NCI-H1694 treated with DMSO at 0.1 percent for 48 hours (cell line): ENCODE data around the gene GPX3.

Experiments
- DNase-seq: peaks from one replicate; lab custom pipeline; 2025; lab: John Stamatoyannopoulos, UW

GPX3 gene, protein sequence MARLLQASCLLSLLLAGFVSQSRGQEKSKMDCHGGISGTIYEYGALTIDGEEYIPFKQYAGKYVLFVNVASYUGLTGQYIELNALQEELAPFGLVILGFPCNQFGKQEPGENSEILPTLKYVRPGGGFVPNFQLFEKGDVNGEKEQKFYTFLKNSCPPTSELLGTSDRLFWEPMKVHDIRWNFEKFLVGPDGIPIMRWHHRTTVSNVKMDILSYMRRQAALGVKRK

DNA sequence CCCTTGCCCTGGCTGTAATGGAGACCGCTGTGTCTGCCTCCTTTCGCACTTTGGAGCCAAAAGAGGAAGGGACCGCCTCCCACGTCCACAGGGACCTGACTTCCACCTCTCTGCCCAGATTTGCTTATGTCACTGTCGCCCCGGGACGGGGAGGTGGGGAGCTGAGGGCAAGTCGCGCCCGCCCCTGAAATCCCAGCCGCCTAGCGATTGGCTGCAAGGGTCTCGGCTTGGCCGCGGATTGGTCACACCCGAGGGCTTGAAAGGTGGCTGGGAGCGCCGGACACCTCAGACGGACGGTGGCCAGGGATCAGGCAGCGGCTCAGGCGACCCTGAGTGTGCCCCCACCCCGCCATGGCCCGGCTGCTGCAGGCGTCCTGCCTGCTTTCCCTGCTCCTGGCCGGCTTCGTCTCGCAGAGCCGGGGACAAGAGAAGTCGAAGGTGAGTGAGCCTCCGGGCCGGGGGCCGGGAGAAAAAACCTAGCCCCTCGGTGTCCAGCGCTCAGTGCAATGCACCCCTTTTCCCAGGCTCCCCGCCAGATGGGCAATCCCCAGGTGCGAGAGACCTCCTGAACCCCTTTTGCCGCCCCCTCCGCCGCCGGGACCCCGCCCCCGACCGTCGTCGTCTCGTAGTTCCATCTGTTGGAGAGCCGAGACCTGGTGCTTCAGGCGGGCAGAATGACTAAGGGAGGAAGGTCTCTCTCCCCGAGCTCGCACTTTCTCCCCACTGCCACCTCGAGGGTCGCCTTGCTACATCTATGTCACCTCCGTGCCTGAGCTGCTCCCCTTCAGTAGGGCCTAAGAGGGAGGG is at the start of gene GPX3:
Gene GPX3, plus strand, starts transcription at position 288 of the 807 bp plus-strand sequence. Its CDS starts 64 bp downstream, at position 352.
- DNase-seq: peak; percentile 5

DNA sequence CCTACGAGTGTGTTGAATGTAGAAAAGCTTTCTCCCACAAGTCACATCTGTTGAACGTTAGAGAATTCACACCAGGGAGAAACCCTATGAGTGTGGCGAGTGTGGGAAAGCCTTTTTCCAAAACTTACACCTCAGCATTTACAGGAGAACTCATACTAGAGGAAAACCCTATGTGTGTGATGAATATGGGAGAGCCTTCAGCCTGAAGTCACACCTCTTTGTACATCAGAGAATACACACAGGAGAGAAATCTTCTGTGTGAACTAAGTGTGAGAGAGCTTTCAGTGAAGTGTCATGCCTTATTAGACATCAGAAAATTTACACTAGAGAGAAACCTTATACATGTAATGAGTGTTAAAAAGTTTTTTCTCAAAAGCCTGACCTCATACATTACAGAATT is 41.8 kb upstream of the GPX3 start:
- DNase-seq: no peak

DNA sequence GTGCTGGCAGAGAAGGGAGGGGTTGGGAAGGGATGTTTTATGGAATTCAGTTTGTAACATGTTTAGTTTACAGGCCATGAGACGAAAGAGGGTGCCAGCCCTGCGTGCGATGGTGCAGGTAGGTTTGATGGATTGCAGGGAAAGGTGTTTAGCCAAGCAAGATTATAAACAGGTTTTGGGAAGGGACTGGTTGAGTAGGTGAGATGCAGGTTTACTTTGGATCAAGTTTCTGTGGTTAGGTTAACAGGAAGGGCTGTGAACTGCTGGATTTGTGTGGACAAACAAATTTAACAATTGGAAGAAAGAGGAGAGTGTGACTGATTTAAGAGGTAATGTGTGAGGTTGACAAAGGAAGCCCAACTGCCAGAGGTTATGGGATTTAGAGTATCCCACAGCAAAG is 32.6 kb upstream of the GPX3 start:
- no peak for DNase-seq

DNA sequence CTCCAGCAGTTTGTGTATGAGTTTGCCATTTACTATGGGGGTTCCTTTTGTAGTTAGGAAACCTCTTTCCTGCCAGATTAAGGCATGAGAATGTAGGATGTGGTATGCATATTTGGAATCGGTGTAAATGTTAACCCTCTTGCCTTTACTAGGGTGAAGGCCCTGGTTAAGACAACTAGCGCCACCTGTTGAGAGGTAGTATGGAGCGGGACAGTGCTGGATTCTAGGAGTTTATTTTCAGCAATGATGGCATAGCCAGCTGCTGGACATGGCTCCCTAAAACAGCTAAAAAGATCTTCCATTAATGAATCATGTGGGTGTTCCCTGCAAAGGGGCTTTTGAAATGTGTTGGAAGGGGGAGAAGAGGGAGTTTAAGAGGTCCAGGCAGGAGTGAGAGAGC is 30.7 kb upstream of the GPX3 start:
- no peak for DNase-seq

DNA sequence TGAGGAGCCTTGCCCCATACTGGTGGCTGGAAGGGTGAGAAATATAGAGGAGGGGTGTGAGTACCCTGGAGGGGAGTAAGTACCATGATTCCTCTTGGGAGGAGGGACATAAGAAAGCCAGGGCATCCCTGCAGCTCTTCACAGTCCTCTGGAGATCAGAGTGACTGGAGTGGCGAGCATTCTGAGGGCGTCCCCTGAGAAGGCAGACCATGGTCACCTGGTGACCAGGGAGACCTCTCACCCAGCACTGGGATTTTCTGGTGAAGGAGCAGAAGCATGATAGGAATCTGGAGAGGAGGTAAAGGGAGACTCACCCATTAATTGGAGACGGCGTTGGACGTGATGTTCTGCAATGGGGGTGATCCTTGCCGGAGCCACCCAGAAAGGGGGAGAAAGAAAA is 27.7 kb upstream of the GPX3 start:
- DNase-seq: no peak

DNA sequence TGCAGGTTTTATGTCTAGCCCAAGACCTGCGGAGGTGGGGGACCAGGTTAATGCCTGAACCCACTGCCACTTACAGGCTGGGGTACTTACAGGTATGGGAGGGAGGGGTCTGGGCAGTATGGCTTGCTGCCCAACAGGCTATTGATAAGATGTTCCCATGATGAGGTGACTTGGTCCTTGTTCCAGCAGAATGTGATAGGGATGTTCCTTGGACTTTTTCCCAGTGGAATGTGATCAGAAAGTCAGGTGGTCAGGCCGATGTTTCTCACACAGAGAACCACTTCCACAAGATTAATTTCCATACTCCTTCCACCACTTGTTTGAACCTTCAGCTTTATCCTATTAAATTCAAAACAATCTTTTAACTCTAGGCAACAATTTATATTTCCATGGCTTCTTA is 27.0 kb upstream of the GPX3 start:
- no peak for DNase-seq

DNA sequence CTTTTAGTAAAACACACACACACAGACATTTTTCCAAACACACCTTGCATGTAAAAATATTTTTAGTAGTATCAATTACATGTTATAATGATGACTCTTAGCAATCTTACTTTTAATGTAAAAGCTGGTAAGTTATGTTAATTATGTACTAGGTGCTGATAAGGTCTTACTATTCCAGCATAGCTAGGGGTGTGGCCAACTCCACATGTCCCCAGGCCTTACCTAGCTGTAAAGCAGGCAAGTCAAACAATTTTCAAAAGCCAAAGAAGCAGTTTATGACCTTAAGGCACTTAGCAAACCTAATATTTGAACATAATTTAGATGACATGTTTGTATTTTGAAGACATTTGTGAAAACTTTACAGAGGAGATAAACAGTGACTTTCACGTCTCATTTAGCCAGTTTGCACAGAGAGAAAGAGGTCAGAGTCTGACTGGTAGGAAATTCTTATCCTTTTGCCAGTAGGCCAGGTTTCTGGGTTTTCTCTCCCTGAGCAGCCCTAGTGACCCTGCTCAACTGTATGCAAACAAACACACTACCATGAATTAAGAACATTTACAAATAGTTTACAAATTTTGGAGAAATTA is 26.5 kb upstream of the GPX3 start:
- no peak for DNase-seq

DNA sequence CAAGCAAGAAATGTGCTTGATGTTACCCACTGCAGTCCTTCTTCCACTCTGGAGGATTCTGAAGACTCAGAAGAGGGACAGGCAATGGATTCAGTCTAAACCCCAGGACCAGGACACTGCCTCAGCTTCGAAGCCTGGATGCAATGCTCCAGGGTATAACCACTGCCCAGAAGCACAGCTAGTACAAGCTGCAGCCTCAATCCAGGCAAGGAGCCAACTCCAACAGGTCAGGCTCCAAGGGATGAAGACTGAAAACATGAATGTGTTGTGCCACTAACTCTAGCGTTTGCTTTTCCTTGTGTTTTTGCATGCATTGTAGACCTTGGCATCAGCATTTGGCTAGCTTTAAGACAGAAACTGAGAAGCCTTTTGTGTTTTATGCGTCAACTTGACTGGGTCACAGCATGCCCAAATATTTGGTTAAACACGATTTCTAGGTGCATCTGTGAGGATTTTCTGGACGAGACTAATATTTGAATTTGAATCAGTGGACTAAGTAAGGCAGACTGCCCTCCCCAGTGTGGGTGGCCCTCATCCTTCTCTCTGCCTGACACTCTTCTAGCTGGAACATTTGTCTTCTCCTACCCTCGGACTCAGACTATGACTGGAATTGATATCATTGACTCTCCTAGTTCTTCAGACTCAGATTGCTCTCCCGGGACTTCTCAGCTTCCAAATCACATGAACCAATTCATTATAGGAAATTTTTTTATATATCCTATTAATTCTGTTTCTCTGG is 20.5 kb upstream of the GPX3 start:
- no peak for DNase-seq

DNA sequence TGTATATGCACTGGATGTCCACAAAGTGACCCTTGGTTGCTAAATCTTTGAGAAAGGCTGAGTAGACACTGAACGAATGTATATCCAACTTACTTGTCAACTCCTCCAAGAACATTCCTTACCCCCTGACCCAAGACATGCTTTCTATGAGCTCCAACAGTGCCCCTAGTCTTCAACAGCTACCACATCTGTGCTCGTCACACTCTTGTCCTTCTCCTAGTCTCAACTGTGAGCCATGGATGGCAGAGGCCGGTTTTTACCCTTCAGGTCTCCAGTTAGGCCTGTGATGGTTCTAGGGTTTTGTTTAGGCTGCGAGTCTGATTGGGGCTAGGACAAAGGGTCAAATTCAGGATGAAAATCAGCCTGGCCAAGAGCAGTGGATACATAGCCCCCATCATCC is 19.0 kb upstream of the GPX3 start:
- no peak for DNase-seq

DNA sequence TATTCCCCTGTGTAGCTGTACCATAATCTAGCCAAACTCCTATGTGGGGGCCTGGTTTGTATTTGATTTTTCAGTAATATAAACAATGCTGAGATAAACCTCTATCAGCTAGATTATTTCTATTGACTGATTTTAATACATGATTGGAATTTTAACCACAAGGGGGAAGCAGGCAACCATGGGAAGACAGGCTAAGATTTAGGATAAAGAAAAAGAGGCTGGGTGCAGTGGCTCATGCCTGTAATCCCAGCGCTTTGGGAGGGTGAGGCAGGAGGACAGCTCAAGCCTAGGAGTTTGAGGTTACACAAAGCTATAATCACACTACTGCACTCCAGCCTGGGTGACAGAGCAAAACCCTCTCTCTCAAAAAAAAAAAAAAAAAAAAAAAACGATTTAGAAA is 18.1 kb upstream of the GPX3 start:
- DNase-seq: peak; percentile 23

DNA sequence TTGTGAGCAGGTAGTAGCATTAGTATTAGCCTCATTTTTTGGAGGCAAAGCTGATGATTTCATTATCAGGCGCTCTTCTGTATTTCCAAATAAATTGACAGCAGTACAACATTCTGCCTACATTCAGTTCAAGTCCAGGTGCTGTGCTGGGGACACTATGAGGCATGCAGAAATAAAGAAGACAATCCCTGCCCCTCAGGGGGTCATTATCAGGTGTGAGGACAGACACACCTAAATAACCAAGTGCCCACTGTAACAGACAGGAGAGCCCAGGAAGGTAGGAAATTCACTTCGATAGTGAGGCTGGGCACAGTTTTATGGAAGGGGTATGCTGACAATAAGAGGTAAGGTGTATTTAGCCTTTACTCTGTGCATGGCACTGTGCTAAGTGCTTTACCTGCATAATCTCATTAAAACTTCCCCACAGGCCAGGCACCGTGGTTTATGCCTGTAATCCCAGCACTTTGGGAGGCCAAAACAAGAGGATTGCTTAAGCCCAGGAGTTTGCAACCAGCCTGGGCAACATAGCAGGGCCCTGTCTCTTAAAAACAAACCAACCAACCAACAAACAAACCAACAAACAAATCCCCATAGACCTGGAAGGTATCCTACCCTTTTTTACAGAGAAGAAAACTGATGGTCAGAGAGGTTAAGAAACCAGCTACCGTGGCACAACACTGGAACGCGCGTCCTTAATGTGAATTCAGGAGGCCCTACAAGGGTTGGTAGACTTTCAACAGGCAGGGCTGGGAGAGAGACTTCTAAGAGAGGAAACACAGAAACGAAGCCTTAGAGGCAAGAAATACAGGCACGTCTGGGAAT is 17.5 kb upstream of the GPX3 start:
- no peak for DNase-seq

DNA sequence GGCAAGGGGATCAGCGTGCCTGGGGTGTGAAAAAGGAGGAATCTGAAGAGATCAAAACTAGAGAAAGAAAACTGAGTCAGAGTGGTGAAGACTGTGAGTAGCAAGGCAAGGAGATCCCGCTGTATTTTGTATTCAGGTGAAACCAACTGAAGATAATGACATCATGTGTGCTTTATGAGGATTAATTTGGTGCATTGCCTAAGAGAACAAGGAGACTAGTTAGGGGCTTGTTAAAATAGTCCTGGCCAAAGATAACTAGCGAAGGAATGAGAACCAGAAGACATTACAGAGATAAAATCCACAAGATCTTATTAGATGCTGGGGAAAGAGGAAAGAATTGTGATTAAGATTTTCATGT is 16.9 kb upstream of the GPX3 start:
- no peak for DNase-seq

DNA sequence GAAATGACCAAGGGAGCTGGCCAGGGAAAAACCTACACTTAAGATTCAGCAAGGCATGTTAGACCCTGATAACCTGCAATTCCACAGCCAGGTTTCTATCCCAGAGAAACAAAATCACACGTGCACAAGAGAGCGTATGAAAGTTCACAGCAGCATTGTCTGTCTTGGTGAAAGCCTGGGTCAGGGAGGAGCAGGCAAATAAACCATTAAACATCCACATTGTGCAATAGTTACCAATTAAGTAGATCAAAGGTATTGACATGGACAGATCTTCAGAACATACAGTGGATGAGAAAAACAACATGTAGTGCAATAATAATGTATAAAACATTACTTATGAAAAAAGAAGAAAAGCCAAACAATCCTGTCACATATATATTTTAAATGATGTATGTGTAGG is 15.9 kb upstream of the GPX3 start:
- no peak for DNase-seq

DNA sequence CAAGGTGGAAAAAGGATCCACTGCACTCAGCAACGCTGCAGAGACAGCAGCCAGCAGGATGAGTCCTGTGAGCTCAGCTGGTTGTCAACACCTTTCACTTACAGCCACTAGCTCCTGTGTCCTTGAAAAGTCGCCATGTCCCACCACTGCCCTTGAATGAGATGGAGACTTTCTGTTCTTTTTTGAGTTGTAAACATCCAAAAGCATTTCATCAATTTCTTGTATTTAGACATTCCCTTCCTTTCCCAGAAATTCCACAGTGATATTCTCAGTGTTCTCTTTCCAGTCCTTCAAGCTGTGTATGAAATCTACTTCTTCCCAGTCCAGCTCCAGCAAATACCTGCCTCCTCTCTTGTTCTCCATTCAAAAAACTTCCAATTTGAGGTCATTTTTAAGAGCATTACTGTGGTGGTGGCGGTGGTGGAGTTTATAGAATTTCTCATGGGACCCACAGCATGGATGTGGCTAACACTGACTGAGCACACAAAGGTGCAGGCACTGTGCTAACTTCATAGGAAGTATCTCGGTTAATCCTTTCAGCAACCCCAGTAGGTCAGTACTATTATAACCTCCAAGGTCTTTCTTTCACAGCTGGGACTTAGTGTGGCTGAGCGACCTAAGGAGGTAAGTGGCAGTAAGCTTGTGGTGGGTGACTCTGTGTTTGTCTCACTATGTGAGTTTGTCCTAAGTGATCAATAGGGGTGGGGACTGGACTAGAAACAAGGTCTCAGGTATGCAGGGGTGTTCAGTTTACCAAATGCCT is 15.0 kb upstream of the GPX3 start:
- no peak for DNase-seq

DNA sequence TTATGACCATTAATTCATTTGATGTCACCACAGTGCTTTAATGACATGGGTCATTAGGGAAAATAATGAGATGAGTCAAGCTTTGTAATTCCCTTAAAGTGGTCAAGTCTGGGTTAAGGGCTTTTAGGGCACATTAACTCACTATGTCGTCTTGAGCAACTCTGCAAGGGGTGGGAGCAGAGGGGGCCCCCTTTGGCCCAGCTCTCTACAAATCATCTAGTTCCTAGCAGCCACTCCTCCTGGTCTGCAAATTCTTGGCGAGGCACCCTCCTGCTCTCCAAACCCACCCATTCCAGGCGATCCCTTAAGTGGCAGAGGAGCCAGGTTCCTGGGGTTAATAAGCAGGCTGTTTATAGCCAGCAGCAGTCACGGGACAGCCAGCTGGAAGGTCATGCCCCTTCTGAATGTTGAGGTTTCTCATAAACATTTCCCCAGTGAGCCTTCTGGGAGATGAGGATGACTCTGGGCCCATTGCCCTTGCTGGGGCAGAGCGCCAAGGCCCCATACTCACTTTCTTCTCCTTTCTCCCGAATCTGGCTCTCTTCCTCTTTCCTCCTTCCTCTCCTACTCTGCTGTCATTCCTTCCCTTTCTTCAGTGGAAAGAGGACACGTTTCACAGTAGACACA is 14.3 kb upstream of the GPX3 start:
- DNase-seq: no peak

DNA sequence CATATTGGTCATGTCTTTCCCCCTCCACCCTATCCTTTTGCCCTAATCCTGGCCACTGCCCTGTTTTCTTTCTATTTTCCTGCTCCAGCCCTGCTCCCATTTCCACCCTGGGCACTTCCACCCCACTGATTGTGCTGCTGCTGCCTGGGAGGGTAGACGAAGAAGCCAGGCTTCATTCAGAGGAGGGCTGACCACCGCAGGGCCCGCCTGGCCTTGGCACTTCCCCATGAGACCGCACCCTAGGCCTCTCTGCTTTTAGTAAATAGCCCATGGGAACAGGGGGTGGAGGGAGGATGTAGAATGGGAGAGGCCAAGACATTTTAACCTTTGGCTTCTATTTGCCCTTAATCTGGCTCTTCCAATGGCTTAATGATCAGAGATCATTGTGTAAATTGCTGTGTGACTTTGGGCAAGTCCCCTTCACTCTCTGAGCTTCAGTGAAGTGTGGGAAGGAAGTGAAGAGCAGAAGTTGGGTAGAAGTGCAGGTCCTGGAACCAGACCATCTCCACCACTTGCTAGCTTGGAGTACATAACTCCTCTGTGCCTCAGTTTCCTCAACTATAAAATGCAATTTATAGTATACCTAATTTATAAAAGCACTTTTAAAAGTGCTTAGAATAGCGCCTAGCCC is 13.6 kb upstream of the GPX3 start:
- no peak for DNase-seq

DNA sequence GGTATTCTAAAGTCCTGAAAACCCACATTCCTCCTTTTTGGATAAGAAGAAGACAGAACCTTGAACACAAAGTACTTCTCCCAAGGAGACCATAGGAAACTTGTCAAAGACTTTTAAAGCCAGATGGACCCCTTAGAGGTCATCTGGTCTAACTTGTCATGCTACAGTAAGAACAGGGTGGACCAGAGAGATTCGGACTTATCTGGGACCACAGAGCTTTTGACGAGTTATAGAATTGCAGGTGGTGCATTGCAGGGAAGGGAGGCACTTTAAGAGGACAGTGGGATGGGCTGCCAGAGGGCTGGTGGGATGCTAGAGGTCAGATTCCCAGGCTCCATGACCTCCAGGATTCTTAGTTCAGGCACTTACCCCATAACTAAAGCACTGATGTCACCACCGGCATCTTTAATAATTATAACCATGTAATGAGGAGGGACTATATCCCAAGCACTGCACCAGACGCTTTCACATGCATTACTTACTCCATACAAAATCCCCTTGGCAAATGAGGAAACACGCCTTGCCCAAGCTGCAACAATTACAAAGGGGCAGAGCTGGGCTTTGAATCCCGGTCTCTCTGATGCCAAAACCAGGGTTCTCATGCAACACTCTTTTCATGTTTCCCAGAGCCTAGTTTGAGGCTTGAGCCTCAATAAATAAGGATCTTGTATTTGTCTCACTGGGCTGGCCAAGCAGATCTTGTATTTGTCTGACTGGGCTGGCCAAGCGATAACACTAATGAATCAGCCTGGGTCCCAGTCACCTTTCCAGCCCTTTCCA is 12.8 kb upstream of the GPX3 start:
- DNase-seq: no peak

DNA sequence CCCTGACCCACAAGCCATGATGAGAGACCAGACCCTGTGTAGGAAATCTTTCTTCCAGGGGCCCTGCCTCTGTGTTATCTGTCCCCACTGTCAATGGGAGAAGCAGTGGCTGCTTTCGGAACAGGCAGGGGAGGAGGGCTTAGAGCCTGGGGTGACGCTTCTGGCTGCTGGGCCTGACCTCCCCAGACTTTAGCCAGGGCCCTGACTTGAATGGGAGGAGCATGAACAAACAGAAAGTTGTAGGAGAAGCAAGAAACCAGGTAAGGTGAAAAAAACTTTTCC is 12.2 kb upstream of the GPX3 start:
- DNase-seq: no peak

DNA sequence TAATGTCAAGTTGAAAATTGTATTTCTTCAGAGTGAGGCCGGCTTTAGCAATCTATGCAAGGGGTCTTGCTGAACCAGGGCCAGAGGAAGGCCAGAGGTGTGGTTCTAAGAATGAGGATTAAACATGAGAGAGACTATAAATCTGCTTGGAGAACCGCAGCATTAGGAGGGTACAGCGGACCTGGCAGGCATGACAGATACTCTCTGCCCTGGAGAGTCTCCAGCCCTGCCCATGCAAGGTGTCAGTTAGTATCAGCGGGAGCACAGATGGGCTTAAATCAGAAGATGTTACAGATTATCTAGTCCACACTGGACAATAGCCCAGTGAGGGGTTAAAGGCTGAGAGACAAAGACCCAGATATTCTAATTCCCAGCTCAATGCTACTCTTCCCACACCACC is 11.5 kb upstream of the GPX3 start:
- DNase-seq: no peak

DNA sequence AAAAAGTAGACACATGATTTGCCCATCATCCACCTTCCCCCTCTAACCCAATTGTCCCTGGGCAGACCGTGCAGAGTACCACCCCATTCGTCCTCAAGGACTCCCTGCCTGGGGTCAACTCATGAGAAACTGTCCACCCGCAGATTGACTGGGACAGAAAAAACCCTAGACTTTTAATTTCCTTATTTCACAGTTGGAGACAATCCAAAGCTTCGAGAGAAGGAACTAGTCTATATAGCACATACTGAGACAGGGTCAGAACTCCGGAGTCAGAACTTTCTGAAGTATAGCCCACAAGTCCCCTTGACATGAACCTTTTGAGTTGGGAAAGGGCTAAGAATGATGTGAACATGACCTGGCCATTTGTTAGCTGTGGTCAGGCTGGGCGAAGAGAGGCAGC is 7.5 kb upstream of the GPX3 start:
- no peak for DNase-seq
